PFSK-1 (cell line): ENCODE data around the gene B3GNT9.

Experiments used
- POLR2AphosphoS5 ChIP-seq: IDR thresholded peaks from 2 replicates; pipeline ENCODE4 v1.6.1; 2012; ENCODE audit warnings: low read depth, mild to moderate bottlenecking, control low read depth, low read length, moderate library complexity
- SIN3A ChIP-seq: IDR thresholded peaks from 2 replicates; pipeline ENCODE4 v1.6.1; 2012; ENCODE audit warnings: mild to moderate bottlenecking, low read length, moderate library complexity, borderline replicate concordance; ENCODE audit not compliant: insufficient read depth

DNA sequence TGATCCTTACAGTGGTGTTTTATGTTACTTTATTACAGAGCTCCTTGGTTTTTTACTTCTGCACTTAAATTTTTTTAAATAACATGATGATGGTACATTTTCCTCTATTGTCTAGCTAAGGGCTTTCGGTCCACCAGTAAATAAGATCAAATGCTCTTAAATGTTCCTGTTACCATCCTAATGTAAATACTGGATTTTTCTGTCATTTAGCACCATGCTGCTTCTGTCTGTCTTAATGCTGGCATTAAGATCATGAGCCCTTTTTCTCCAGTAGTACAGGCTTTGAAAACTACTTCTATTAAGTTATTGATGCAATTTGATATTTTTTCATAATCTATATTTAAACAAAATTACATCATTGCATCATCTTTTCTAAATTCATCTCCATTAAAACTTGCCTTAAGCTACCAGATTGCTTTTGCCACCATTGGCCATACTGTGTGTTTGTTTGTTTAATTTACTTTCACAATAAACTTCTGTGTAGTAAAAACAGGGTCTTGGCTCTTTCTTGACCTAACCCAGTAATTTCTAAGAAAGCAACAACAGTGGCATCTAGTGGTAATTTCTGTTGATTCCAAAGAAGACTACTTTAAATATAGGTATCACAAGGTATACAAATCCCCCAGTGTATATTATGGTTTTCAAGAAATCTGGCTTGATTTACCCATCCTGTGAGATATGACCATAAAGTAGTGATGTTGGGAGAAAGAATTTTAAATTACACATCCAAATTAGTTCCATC, 50.1 kb downstream of the B3GNT9 start:
- no peak for TF ChIP-seq POLR2AphosphoS5
- TF ChIP-seq SIN3A = no peak
